Ishikawa (cell line): ENCODE measurements around the gene BCL2L11.

ENCODE experiments used
- CEBPB ChIP-seq: IDR thresholded peaks from 2 replicates; pipeline ENCODE4 v1.6.1; 2012
- CREB1 ChIP-seq: IDR thresholded peaks from 2 replicates; pipeline ENCODE4 v1.6.1; 2012; ENCODE audit warnings: low read depth
- EGR1 ChIP-seq: IDR thresholded peaks from 2 replicates; pipeline ENCODE4 v1.6.1; 2012
- EP300 ChIP-seq: IDR thresholded peaks from 2 replicates; pipeline ENCODE4 v1.6.1; 2012; ENCODE audit warnings: borderline replicate concordance
- FOXM1 ChIP-seq: IDR thresholded peaks from 2 replicates; pipeline ENCODE4 v1.6.1; 2012; ENCODE audit warnings: low read depth, borderline replicate concordance
- NFIC ChIP-seq: IDR thresholded peaks from 2 replicates; pipeline ENCODE4 v1.6.1; 2012
- RAD21 ChIP-seq: IDR thresholded peaks from 2 replicates; pipeline ENCODE4 v1.6.1; 2012; ENCODE audit warnings: low read depth
- TAF1 ChIP-seq: IDR thresholded peaks from 2 replicates; pipeline ENCODE4 v1.6.1; 2012; ENCODE audit warnings: low read depth, mild to moderate bottlenecking
- TCF12 ChIP-seq: IDR thresholded peaks from 2 replicates; pipeline ENCODE4 v1.6.1; 2012; ENCODE audit warnings: low read depth
- TEAD4 ChIP-seq: IDR thresholded peaks from 2 replicates; pipeline ENCODE4 v1.6.1; 2012
- YY1 ChIP-seq: IDR thresholded peaks from 2 replicates; pipeline ENCODE4 v1.6.1; 2012; ENCODE audit warnings: low read depth
- TF ChIP-seq, protein P1 (sequence below): IDR thresholded peaks from 2 replicates; pipeline ENCODE4 v1.6.1; 2012; ENCODE audit warnings: low read depth, mild to moderate bottlenecking
- TF ChIP-seq, protein P2 (sequence below): IDR thresholded peaks from 2 replicates; pipeline ENCODE4 v1.6.1; 2012
- TF ChIP-seq, protein P3 (sequence below): IDR thresholded peaks from 2 replicates; pipeline ENCODE4 v1.6.1; 2012

DNA sequence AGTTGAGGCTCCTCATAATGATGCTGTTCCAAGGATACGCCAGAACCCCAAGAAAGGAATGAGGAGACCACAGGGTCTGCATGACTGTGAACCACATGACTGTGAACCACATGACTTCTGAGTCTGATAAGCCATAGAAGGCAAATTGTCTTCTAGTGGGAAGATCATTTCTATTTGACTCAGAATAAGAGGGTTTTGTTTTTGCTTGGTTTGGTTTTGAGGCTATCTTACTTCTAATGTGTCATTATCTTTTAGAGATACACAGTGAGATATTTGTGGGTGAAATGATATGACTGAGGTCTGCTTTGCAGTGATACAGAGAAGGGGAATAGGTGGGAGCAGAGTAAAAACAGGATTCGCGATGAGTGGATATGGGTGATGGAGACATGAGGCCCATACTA, 28.9 kb upstream of the BCL2L11 start:
- TF ChIP-seq CEBPB (no peak), EGR1 (no peak), NFIC (no peak), FOXM1 (no peak), EP300 (no peak), TCF12 (no peak), YY1 (no peak), RAD21 (no peak), CREB1 (no peak), TAF1 (no peak), TEAD4 (no peak)
- TF ChIP-seq, protein P1, sequence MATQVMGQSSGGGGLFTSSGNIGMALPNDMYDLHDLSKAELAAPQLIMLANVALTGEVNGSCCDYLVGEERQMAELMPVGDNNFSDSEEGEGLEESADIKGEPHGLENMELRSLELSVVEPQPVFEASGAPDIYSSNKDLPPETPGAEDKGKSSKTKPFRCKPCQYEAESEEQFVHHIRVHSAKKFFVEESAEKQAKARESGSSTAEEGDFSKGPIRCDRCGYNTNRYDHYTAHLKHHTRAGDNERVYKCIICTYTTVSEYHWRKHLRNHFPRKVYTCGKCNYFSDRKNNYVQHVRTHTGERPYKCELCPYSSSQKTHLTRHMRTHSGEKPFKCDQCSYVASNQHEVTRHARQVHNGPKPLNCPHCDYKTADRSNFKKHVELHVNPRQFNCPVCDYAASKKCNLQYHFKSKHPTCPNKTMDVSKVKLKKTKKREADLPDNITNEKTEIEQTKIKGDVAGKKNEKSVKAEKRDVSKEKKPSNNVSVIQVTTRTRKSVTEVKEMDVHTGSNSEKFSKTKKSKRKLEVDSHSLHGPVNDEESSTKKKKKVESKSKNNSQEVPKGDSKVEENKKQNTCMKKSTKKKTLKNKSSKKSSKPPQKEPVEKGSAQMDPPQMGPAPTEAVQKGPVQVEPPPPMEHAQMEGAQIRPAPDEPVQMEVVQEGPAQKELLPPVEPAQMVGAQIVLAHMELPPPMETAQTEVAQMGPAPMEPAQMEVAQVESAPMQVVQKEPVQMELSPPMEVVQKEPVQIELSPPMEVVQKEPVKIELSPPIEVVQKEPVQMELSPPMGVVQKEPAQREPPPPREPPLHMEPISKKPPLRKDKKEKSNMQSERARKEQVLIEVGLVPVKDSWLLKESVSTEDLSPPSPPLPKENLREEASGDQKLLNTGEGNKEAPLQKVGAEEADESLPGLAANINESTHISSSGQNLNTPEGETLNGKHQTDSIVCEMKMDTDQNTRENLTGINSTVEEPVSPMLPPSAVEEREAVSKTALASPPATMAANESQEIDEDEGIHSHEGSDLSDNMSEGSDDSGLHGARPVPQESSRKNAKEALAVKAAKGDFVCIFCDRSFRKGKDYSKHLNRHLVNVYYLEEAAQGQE, result no peak
- TF ChIP-seq, protein P2, sequence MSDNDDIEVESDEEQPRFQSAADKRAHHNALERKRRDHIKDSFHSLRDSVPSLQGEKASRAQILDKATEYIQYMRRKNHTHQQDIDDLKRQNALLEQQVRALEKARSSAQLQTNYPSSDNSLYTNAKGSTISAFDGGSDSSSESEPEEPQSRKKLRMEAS, result no peak
- TF ChIP-seq, protein P3, sequence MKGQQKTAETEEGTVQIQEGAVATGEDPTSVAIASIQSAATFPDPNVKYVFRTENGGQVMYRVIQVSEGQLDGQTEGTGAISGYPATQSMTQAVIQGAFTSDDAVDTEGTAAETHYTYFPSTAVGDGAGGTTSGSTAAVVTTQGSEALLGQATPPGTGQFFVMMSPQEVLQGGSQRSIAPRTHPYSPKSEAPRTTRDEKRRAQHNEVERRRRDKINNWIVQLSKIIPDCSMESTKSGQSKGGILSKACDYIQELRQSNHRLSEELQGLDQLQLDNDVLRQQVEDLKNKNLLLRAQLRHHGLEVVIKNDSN, result no peak
